T47D (cell line): Measurements from ENCODE around the gene FFAR3.
"Not testable (repeated sequence)": the region's sequence is repeated elsewhere in the genome, so short reads cannot be mapped to it uniquely, and the experiment has no call there.

ENCODE experiments used
- DNase-seq, 2 experiments: peaks; one replicate each; pipeline versions ENCODE4 v3.0.0 to v3.0.0-alpha.2; 2011 to 2012; ENCODE audit warnings: low read depth in 1 of 2, low spot score in 1 of 2
- JUND ChIP-seq: IDR thresholded peaks from 2 replicates; pipeline ENCODE4 v1.6.1; 2012; ENCODE audit warnings: low read depth
- in situ Hi-C: cut with HindIII; loops from 2 replicates; pipeline ENCODE4 v1.10.0; 2016; ENCODE audit warnings: low sequenced_read_pairs, low pct_unique_long_range_greater_than_20kb

FFAR3 gene

GRCh38 chr19:35360880-35361420 lies 2.7 kb downstream of the FFAR3 start:
- DNase-seq = no peak
- in situ Hi-C loops = no loop called here
- TF ChIP-seq JUND = no peak

- no peak for TF ChIP-seq JUND
- in situ Hi-C loops = no loop called here
Measured at GRCh38 chr19:35362261-35363000, 4.2 kb downstream of the FFAR3 start.

DNA sequence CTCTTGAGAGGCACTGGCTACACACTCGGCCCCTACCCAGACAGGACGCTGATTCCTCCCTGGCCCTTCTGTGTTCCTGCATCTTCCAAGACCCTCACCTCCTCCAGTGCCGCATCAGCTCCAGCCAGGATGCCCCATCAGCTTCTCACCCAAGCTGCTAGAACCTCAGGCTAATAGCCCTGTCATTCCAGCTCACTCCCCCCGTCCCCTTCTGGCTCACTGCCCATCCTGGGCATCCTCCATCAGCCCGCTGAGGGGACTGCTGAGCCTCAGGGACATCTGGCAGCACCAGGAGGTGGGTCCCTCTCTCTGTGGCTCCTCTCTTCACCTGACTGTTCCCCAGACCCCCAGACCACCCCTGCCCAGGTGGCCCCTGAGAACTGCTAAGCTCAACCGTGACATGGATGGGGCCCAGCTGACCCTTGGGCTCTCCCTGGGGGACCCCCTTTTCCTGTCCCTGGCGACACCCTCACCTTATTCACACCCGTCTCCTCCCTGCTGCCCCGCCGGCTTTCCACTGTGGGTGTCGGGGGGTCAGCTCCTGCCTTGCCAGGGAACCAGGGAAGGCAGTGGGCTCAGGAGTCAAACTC lies 4.8 kb downstream of the FFAR3 start:
- DNase-seq = no peak
- no peak for TF ChIP-seq JUND
- in situ Hi-C loops = no loop called here

More at GRCh38 chr19:35362261-35363000, 4.2 kb downstream of the FFAR3 start:
- DNase-seq = no peak

GRCh38 chr19:35363711-35364425 lies 5.6 kb downstream of the FFAR3 start:
- DNase-seq = no peak
- in situ Hi-C loops = no loop called here
- no peak for TF ChIP-seq JUND

GRCh38 chr19:35365303-35365702 lies 7.0 kb downstream of the FFAR3 start:
- no peak for TF ChIP-seq JUND
- no peak for DNase-seq
- in situ Hi-C loops = no loop called here

DNA sequence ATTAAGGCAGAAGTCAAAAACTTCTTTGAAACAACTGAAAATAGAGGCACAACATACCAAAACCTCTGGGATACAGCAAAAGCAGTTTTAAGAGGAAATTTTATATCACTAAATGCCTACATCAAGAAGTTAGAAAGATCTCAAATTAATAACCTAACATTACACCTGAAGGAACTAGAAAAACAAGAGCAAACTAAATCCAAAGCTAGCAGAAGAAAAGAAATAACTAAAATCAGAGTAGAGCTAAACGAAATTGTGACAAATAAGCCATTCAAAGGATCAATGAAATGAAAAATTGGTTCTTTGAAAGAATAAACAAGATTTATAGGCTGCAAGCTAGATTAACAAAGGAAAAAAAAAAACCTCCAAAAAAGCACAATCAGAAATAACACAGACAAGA lies 10.1 kb downstream of the FFAR3 start:
- DNase-seq = no peak
- in situ Hi-C loops = no loop called here
- no peak for TF ChIP-seq JUND

- in situ Hi-C loops = no loop called here
- no peak for DNase-seq
- no peak for TF ChIP-seq JUND
Measured at GRCh38 chr19:35369522-35369921, 11.3 kb downstream of the FFAR3 start.

DNA sequence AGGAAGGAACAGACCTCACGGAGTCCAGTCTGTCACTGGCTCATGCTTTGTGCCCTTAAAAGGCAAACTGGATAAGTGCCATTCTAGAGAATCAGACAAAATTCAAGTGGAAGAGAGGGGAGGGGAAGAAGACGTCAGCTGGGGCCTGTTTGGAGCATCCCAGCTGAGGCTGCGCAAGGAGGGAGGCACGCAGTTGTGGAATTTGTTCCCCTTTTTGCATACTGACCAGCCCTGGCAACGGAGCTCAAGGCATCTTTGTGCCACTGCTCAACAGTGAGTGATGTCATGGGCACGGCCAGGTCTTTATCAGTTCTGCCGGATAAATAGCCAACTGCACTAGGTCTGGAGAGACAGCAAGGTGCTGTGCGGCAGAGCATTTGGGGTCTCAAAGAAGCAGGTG lies 12.5 kb downstream of the FFAR3 start, which contains the start of gene GPR42:
GPR42 (plus strand) TSS at position 347 of the 400 bp plus-strand sequence. CDS start 292 bp downstream, outside the sequence.
- in situ Hi-C loops = no loop called here
- DNase-seq = no peak
- no peak for TF ChIP-seq JUND

DNA sequence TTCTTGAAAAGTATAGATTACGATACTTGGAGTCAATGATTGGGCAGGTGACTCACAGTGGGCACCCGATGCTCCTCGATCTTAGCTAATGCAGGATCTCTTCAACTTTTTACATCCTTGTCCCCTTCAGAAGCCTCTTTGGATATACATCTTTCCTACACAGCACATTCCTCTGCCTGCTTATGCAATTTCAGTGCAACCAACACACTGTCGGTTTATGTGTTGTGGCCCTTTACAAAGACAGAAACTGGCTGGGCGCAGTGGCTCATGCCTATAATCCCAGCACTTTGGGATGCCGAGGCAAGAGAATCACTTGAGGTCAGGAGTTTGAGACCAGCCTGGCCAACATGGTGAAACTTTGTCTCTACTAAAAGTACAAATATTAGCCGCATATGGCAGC lies 15.2 kb downstream of the FFAR3 start:
- TF ChIP-seq JUND = no peak
- DNase-seq = no peak
- in situ Hi-C loops = no loop called here

GRCh38 chr19:35374031-35374430 lies 15.8 kb downstream of the FFAR3 start:
- in situ Hi-C loops, DNase-seq: not testable (repeated sequence)

DNA sequence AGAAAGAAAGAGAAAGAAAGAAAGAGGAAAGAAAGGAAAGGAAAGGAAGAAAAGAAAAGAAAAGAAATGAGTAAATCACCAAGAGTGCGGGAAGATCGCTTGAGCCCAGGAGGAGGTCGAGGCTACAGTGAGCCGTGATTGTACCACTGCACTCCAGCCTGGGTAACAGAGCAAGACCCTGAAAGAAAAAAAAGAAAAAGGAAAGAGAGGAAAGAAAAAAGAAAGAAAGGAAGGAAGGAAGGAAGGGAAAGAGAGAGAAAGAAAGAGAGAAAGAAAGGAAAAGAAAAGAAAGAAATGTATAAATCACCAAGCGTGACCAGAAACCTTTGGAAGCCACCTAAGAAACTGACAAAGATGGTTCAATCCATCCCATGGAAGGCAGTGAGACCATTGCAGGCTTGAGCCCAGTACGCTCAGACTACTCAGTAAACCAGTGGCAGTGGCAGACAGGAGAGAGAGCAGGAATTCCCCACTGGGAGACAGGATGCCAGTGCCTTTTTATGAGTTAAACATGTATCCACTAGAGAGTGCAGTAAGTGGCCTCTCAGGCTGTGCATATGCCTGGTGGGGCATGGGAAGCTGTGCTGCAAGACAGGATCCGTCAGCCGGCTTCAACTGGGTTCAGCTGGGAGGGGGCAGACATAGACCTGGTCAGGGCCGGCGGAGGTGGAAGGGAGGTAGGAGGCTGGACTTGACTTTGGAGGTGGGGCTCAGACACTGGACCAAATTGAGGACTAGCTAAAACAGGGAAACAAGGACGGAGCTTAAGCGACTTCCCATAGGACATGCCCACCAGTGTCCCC lies 17.4 kb downstream of the FFAR3 start:
- TF ChIP-seq JUND = no peak
- in situ Hi-C loops = no loop called here
- no peak for DNase-seq

- in situ Hi-C loops = no loop called here
- no peak for DNase-seq
- TF ChIP-seq JUND = no peak
Measured at GRCh38 chr19:35377656-35378055, 19.4 kb downstream of the FFAR3 start.
